HG02970 (cell line): ENCODE data around the gene TTC5.
A peak's percentile ranks its signal among the peaks of the same experiment; 100 is the strongest.
"Not testable (repeated sequence)": the region's sequence is repeated elsewhere in the genome, so short reads cannot be mapped to it uniquely, and the experiment has no call there.

Source experiments
- ATAC-seq: cut with Tn5 transposase; IDR thresholded peaks from one replicate; pipeline ENCODE4 v1.9.1; 2021; ENCODE audit warnings: mild to moderate bottlenecking, moderate library complexity, moderate number of reproducible peaks; ENCODE audit not compliant: unreplicated experiment, low FRiP score

Gene TTC5, protein sequence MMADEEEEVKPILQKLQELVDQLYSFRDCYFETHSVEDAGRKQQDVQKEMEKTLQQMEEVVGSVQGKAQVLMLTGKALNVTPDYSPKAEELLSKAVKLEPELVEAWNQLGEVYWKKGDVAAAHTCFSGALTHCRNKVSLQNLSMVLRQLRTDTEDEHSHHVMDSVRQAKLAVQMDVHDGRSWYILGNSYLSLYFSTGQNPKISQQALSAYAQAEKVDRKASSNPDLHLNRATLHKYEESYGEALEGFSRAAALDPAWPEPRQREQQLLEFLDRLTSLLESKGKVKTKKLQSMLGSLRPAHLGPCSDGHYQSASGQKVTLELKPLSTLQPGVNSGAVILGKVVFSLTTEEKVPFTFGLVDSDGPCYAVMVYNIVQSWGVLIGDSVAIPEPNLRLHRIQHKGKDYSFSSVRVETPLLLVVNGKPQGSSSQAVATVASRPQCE

DNA sequence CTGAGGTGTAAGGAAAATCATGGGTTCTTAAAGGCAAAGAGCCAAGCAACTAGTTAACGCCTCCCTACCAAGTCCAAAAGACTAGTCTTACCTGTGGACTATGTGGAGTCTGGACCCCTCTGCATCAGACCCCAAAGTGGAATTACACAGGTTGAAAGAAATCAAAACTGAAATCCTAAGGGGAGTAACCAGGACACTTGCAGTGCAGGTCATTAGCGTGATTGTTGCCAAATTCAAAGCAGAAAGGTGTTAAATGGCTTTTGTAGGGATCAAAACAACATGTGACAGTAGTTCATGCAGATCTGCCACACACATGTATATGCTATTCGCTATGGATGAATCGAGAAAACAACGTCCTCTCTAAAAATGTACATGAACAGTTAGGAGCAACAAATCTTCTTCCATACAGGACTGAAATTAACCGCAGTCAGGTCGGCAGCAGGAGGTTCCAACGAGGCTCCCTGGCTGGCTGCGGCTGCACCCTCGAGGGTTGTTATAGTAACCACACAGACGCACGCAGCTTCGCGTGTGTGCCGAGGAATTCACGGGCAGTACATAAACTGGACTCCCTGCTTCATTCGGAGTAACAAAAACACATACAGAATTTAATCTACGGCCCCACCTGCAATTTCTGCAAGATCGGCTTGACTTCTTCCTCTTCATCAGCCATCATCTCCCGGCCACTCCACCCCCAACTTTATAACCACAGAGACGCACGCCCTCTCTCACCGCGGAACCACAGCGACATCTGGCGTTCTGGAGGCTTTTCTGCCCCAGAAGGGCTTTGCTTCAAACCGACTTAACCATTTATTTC is at the start of gene TTC5:
TTC5 (minus strand) TSS at position 687 of the 814 bp plus-strand sequence; CDS start at position 673, 14 bp downstream.
- peak; percentile 90 for ATAC-seq

GRCh38 chr14:20350860-20351259 is 45.1 kb upstream of the TTC5 start:
- ATAC-seq = no peak

DNA sequence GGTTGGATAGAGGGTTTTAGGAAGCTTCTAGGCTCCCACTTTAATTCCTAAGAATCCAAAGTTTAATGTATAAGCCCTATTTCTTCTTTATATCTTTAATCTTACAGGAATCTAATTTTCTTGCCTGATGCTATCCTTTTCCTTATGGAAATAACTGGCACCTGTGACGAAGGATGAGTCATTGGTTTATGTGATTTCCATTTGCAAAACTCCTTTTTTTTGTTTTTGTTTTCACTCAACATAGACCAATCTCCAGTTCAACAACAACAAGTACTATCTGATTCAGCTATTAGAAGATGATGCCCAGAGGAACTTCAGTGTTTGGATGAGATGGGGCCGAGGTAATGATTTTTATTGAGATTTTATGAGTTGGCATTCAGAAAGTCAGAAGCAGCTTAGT is 44.5 kb upstream of the TTC5 start:
- no peak for ATAC-seq

GRCh38 chr14:20347747-20348146 is 42.0 kb upstream of the TTC5 start:
- no peak for ATAC-seq

DNA sequence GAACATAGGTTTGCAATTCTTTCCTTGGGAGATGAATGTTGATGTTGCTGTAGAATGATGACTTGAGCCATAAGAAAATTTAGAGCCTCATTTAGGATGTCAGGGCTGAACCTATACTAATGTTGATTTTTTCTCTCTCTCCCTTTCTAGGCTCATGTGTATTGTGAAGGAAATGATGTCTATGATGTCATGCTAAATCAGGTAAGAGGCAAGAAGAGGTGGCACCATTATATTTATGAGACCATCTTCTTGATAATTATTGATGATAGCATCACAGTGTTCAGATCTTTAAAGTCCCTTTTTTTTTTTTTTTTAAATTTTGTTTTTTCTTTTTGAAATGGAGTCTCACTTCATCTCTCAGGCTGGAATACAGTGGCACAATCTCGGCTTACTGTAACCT is 41.0 kb upstream of the TTC5 start:
- ATAC-seq = no peak

DNA sequence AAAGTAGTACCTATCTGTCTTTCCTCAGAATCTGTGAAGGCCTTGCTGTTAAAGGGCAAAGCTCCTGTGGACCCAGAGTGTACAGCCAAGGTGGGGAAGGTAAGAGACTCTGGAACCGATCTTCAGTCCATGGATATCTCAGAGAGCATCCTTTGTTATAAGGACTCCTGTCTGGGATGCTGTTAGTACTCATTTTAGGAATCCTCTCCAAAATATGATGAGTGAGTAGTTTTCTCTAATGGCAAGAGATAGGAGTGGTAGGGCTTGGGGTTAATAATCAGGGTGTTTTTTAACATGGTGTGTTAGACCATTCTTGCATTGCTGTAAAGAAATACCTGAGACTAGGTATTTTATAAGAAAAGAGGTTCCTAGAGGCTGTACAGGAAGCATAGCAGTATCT is 39.6 kb upstream of the TTC5 start:
- ATAC-seq = no peak

DNA sequence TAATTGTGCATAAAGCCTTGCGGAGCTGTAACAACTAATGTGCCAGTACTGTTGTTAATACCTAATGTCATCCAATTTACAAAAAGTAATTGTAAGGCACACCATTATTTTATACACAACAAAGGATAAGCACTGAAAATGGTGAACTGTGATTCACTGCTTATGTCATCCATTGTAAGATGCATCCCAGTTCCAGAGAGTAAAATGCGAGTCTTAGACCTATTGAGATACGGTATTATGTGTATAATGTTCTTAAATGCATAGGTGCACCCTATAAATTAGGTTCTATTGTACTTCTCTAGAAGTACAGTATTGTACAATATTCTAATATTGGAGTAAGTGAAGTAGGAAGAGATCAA is 38.1 kb upstream of the TTC5 start:
- ATAC-seq = no peak

DNA sequence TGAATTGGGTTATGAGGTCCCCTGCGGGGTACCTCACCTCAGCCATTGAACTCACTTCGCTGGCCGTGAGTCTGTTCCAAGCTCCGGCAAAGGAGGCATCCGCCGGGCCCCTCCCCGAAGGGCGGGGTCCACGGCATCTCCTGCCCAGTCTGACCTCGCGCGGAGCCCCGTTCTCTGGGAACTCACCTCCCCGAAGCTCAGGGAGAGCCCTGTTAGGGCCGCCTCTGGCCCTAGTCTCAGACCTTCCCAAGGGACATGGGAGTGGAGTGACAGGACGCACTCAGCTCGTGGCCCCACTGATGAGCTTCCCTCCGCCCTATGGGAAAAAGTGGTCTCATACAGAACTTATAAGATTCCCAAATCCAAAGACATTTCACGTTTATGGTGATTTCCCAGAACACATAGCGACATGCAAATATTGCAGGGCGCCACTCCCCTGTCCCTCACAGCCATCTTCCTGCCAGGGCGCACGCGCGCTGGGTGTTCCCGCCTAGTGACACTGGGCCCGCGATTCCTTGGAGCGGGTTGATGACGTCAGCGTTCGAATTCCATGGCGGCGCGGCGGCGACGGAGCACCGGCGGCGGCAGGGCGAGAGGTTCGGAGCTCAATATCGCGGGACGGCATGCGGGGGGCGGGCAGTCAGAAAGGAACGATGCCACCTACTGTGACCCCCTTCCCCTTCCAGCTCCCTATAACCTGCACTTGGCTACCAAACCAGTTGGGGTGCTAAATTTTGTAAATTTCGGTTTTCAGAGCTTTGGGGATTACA is 37.5 kb upstream of the TTC5 start, which contains the start of gene PARP2:
PARP2 (plus strand) TSS at position 544 of the 770 bp plus-strand sequence; CDS start at position 551, 7 bp downstream.
- peak; percentile 94 for ATAC-seq

GRCh38 chr14:20341646-20342045 is 35.9 kb upstream of the TTC5 start:
- no peak for ATAC-seq

DNA sequence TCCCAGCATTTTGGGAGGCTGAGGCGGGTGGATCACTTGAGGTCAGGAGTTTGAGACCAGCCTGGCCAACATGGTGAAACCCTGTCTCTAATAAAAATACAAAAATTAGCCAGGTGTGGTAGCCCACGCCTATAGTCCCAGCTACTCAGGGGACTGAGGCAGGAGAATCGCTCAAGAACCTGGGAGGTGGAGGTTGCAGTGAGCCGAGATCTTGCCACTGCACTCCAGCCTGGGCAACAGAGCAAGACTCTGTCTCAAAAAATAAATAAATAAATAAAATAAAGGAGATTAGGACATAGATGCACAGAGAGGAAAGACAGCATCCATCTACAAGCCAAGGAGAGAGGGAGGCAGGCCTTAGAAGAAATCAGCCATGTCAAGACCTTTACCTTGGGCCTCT is 35.3 kb upstream of the TTC5 start:
- not testable (repeated sequence) for ATAC-seq

DNA sequence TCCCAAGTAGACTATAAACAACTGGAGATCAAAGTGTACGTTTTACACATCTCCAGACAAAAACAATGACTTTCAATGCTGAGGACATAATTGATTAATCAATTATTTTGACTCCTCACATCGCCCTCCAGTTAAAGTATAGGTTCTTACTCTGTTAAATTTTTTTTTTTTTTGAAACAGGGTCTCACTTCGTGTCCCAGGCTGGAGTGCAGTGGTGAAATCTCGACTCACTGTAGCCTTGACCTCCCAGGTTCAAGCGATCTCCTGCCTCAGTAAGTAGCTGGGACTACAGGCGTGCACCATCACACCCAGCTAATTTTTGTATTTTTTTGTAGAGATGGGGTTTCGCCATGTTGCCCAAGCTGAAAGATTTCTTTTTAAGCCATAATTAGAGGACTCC is 28.3 kb upstream of the TTC5 start:
- no peak for ATAC-seq

DNA sequence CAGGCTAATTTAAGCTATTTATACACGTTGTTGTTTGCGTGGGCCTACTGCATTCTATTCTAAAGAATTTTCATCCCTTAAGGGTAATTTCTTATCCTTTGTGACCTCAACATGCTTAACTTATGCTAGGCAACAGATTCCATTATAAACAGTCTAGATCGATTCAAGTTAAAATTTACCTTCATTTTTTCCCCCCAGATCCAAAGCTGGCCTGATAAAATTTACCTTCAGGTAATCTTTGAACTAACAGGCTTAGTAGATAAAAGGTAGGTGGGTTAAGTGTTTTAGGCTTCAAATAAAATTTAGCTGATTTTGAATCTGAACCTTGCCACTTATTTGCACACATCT is 27.7 kb upstream of the TTC5 start:
- ATAC-seq = no peak

GRCh38 chr14:20332788-20333493 is 27.2 kb upstream of the TTC5 start, which contains the start of gene CCNB1IP1:
Gene CCNB1IP1, minus strand, starts transcription at chr14:20333279. Its CDS starts 16,756 bp downstream, at chr14:20316523.
- peak; percentile 90 for ATAC-seq

DNA sequence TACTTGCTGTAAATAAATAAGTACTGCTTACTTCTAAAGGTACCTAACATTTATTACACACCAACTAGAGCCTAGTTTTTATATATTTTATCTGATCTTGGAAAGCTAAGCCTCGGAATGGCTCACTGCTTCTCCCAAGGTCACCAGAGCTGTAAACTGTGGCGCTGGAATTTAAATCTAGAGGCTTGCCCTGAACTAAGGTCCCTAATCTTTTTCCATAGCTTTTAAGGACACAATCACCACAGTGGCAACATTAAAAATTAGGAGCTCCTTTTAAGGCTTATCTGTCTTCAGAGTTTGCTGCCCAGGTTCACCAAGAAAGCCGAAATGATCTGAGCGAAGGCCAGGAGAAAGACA is 26.7 kb upstream of the TTC5 start:
- no peak for ATAC-seq

- ATAC-seq = no peak
Measured at GRCh38 chr14:20331053-20331613, 25.4 kb upstream of the TTC5 start.

GRCh38 chr14:20329355-20329754 is 23.6 kb upstream of the TTC5 start:
- ATAC-seq = no peak

DNA sequence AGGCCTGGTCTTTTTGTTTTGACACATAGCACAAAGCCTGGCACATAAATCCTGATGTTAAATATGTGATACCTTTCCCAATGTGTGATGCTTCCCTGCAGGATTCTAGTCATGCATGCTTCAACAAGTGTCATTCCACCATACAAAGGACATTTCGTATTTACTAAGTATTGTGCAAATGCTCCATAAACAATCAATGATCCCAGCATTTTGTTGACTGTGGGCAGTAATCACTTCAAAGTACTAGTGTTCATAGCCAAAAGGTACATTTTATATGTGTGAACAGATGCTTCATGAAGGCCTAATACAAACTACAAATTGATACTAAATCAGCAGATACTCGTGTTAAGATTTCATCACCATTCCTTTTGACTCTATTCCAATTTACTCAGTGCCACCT is 23.0 kb upstream of the TTC5 start:
- ATAC-seq = no peak

DNA sequence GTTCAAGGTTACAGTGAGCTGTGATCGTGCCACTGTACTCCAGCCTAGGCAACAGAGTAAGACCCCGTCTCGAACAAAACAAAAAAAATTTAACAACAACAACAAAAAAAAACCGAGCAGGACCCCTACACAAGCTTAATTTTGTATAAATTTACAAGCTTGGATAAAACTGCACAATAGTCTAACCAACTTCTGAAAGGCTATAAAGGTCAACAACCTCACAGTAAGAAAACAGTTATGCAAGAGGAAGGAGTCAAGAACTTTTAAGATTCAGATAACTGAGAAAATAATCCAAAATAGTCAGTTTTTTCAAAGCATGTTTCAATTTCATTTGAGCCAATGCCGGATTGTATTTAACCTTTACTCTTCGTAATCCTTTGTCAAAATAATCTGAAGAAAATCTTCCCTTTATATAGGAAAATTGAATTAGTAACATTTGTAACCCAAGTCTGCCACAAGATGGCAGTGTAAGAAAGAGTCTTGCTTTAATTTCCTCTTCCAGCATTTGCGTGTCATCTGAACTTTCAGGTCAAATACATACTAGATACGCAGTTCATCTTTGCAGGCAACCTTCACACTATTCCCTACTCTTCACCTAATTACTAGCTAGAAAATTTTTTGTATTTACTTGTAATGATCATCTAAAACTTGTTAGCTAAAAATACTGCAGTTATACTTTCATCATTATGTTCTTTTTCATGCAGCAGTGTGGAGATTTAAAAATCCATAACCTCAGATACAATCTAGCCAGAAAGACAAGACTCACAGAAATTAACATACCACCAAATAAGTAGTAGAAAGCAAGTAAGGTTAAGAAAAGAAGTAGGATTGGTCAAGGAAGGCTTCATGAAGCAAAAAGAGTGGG is 21.5 kb upstream of the TTC5 start:
- peak; percentile 56 for ATAC-seq

DNA sequence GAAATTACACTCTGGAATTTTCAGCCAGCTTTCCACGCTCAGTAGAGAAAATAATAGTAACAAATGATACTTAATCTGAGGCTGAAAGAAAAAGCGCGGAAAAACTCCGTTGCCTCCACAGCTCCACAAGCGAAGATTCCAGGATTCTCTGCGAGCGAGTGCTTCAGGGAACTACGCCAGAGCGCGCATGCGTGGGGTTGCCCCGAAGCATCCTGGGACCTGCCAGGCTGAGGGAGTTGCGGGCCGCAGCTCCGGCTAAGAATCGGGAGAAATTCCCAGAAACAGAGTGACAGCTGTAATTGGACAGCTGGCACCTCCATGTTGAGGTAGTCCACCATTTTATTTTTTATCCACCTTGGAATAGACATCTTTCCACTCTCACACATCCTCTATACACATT is 12.0 kb upstream of the TTC5 start:
- ATAC-seq = no peak
